HG03280 (cell line): Measurements from ENCODE around the gene SERPINE1.
"Not testable (repeated sequence)": the region's sequence is repeated elsewhere in the genome, so short reads cannot be mapped to it uniquely, and the experiment has no call there.

Experiments used
- ATAC-seq: cut with Tn5 transposase; IDR thresholded peaks from one replicate; pipeline ENCODE4 v1.9.1; 2021; ENCODE audit warnings: mild to moderate bottlenecking, moderate library complexity; ENCODE audit not compliant: unreplicated experiment

Gene SERPINE1

DNA sequence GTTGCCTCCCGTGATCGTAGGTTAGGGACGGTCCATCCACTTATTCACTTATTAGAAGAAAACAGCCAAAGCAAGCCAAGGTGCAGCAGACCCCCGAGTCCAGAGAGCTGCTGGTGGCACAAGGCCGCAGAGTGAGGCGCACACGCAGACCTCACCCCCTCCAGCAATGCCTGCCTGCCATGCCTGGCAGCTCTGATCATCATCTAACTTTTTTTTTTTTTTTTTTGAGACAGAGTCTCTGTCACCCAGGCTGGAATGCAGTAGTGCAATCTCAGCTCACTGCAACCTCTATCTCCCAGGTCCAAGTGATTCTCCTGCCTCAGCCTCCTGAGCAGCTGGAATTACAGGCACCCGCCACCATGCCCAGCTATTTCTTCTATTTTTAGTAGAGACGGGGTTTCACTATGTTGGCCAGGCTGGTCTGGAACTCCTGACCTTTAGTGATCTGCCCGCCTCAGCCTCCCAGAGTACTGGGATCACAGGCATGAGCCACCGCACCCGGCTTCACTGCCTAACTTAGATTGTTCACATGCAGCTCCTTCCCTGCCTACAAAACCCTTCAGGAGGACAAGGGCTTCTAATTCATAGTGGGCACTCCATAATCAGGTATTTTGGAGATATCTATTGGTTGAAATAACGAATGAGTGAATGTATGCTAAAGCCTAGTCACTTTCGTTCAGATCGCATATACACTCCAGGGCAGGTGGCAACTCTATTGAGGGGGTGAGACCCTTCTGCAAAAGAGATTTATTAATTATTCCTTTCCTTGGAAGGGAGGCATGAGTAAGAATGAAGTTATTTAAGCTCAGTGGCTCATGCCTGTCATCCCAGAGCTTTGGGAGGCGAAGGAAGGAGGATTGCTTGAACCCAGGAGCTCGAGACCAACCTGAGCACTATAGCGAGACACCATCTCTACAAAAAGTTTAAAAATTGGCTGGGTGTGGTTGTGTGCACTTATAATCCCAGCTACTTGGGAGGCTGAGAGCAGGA lies 25.8 kb upstream of the SERPINE1 start:
- no peak for ATAC-seq

- ATAC-seq = no peak
Measured at GRCh38 chr7:101102026-101102425, 24.9 kb upstream of the SERPINE1 start.

DNA sequence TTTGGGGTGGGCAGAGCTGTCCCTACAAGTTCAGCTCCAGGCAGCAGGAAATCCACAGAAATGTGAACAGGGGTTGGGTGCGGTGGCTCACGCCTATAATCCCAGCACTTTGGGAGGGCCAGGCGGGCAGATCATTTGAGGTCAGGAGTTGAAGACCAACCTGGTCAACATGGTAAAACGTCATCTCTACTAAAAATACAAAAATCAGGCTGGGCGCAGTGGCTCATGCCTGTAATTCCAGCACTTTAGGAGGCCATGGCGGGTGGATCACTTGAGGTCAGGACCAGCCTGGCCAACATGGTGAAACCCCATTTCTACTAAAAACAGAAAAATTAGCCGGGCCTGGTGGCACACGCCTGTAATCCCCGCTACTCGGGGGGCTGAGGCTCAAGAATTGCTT lies 23.2 kb upstream of the SERPINE1 start:
- ATAC-seq = not testable (repeated sequence)

DNA sequence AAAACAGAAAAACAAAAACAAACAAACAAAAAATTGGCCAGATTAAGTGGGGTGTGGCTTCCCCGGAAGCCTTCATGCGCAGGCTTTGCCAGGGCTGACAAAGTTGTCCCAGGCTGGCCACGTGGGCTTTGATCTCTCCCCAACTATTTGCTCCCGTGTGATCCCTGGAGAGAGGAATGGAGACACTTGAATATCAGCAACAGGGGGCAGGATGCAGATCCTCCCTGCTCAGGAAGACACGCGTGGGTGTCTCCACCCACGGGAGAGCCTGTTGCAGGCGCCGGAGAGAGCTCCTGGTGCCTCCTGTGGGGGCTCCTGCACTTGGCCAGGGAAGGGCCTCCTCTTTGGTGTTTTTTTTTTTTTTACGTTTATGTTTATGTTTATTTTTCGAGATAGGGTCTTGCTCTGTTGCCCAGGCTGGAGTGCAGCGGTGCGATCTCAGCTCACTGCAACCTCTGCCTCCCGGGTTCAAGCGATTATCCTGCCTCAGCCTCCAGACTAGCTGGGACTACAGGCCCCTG lies 22.7 kb upstream of the SERPINE1 start:
- no peak for ATAC-seq

DNA sequence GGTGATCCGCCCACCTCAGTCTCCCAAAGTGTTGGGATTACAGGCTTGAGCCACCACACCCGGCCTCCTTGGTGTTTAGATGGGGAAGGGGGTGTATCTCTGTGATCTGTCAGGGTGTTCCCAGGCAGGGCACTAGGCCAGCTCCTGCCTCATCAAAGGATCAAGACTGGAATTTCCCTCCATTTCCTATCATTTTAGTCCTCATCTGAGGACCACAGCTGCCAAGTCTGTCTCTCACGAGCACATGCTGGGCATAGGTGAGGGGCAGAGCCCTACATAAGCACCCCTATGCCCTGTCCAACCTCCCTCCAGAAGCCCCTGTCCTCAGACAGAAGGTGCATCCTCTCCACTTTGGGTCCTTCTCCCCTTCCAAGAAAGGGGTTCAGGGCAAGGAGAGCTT lies 22.1 kb upstream of the SERPINE1 start:
- ATAC-seq = no peak

- not testable (repeated sequence) for ATAC-seq
Measured at GRCh38 chr7:101105248-101105647, 21.7 kb upstream of the SERPINE1 start.

DNA sequence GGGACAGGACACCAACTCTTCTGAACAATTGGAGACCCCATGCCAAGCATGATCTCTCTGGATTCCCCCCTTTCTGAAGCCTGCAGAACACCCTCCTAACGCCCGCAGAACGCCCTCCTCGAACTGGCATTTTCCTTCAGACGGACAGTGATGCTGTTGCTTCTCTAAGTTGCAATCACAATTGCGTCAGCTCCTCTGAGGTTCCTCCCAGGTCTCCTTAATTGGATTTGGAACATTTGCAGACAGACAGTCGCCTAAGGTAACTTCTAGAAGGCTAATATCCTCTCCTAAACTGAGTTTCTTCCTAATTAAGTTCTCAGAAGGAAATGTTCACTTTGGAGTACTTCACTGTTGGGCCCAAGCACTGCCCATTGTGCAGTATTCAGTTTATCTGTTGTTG lies 20.5 kb upstream of the SERPINE1 start:
- no peak for ATAC-seq

DNA sequence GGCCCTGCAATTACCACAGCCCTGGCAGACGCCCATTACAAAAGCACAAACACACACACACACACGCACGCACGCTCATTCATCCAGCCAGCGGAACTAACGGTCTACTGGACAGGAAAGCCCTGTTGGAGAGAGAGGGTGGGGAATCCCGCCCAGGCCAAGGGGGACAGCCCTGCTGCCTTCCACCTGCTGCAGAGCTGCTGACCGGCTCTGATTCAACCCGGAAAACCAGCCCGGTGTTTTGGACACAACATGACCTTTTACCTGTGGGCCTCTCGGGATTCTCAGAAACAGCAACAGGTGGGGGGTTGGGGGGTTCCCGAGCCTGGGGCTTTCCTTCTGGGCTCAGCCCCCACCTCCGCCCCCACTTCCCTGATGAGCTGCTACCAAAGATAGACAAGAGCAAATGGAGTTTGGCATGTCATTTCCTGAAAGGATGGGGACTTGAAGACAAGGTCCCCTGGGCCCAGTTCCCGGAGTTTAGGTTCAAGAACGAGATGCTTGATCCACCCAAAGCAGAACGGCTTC lies 18.5 kb upstream of the SERPINE1 start:
- no peak for ATAC-seq

DNA sequence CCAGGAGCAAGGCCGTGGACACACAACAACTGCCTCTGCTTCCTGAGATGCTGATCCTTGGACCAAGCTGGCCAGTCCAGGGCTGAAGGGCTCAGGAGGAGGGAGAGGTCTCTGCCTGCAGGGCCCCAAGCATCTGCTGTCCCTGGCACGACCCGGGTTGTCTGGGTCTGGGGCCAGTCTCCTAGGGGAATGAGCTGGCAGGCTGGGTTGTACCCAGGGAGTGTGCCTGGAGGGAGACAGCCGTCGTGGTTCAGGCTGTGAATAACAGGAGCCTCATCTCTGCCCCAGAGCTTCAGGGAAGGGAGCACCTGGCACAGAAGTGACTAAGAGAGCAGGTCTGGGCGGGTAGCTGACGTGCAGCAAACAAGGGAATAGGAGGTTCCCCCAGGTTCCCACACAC lies 17.9 kb upstream of the SERPINE1 start:
- no peak for ATAC-seq

DNA sequence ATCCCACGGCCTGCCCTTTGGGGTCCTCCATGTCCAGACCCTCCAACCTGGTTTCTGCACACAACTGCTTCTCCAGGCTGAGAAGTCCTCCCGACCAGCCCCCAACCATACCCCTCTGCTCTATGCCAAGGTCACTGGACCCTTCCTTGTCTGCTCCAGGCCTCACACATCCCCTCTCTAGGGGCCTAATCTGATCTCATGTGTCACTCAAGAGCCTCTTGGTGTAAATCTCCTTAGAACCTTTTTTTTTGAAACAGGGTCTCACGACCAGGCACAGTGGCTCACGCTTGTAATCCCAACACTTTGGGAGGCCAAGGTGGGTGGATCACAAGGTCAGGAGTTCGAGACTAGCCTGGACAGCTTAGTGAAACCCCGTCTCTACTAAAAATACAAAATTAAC lies 17.5 kb upstream of the SERPINE1 start:
- no peak for ATAC-seq

DNA sequence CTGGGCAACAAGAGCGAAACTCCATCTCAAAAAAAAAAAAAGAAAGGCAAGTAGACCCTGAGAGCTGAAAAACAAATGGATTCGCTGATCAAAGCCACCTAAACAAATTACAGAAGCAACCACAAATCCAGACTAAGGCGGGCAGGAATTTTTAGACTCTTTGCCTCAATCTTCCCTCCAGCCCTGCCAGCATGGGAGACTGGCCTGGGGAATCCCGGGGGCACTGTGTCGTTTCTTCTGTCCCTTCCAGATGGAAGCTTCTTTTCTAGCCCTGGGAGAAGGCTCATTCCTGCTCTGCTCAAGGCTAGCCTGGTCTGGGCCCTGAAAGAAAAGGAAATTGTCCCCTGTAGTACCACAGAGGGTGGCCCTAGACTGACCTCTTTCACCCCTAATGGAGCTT lies 15.6 kb upstream of the SERPINE1 start:
- no peak for ATAC-seq

DNA sequence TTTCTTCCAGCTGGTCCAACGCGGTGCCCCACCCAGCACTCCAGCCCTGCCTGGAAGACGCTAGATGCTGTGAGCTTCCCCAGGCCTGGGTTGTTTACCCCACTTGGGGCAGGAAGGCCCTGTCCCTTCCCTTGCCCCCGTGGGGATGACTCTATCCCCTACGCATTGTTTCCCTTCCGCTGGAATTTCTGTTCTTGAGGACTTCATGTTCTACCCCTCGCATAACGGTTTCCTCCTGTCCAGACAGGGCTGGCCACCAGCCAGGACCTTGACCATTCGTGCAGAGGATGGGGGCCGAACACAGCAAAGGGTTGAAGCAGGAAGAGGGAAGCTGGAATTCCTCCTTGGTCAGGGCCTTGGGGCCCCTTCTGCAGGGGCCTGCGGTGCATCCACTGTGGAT lies 14.7 kb upstream of the SERPINE1 start:
- ATAC-seq = no peak

GRCh38 chr7:101113140-101113539 lies 13.8 kb upstream of the SERPINE1 start:
- ATAC-seq = not testable (repeated sequence)

- ATAC-seq = no peak
Measured at GRCh38 chr7:101113836-101114235, 13.1 kb upstream of the SERPINE1 start.

DNA sequence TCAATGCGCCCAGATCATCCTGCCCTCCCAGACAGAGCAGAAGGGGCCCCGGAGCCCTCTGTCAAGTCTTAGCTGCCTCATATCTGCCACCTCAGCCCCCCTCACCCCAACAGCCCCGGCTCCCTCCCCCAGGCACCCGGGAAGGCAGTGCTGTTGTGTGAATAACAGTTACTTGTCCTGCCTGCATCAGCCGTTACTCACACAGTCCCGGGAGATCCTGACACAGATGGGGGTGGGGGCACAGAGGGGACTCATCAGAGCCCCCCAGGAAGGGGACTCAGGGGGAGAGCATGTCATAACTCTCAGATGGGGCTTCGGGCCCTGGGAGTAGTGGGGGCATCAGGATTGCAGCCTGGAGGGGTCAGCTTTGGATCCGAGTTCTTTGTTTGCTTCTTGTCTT lies 12.4 kb upstream of the SERPINE1 start:
- ATAC-seq = no peak

GRCh38 chr7:101115215-101115614 lies 11.7 kb upstream of the SERPINE1 start:
- ATAC-seq = no peak

- ATAC-seq = no peak
Measured at GRCh38 chr7:101116898-101117297, 10.0 kb upstream of the SERPINE1 start.

- no peak for ATAC-seq
Measured at GRCh38 chr7:101118856-101119255, 8.0 kb upstream of the SERPINE1 start.

DNA sequence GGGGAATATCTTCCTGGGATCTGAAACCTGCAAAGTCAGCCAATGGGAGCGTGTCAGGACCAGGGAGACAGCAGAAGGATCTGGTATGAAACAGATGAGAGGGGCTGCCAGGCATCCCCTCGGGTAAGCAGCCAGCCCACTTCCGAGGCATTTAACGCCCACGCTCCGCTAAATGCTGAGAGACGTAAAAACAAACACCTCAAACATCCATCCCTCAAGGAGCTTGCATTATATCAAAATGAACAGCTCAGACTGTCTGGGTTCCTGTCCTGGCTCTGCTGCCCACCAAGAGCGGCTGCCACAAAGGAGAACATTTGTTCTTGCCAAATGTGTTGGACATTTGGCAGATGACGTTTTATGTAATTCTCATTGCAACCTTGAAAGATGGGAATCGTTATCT lies 7.0 kb upstream of the SERPINE1 start:
- no peak for ATAC-seq

DNA sequence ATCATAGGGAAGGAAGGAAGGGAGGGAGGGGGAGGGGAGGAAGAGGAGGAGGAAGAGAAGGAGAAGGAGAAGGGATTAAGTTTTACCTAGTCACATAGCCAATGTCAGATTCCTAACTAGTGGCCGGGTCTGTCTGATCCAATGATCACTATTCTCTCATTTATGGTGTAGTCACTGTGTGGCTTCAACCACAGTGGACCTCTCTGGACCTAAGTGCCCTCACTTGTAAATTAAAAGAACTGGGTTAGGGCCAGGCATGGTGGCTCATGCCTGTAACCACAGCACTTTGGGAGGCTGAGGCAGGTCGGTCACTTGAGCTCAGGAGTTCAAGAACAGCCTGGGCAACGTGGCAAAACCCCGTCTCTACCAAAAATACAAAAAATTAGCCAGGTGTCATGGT lies 6.6 kb upstream of the SERPINE1 start:
- no peak for ATAC-seq

DNA sequence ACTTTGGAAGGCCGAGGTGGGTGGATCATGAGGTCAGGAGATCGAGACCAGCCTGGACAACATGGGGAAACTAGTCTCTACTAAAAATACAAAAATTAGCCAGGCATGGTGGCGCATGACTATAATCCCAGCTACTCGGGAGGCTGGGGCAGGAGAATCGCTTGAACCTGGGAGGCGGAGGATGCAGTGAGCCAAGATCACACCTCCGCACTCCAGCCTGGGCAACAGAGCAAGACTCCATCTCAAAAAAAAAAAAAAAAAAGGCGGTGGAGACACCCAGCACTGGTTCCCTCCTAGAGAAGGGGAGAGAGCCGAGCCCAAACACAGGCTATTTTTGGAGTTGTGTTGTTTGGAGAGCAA lies 5.3 kb upstream of the SERPINE1 start:
- ATAC-seq = not testable (repeated sequence)
